Activated CD4-positive, alpha-beta T cell treated with anti-CD3 and anti-CD28 coated beads, Interleukin-2, amount 10 ng/mL, durations not matched to agents 7 days and 5 days (primary cell): Measurements from ENCODE around the gene IKBKG. TPM values are rescaled to one million over a fixed set of nuclear protein-coding genes. Genes with fewer than 3 reads are reported as not detected.
"Not testable (repeated sequence)": the region's sequence is repeated elsewhere in the genome, so short reads cannot be mapped to it uniquely, and the experiment has no call there.

Source experiments
- CTCF ChIA-PET: fragments of 350-600 bp; sonication (Branson Sonifier 250); formaldehyde crosslinking; loops from one replicate; lab custom pipeline; 2021; ENCODE audit warnings: antibody characterized with exemption; lab: Charles Lee
- POLR2A ChIA-PET: fragments of 350-600 bp; sonication (Branson Sonifier 250); formaldehyde crosslinking; loops from one replicate; lab custom pipeline; 2021; ENCODE audit warnings: antibody characterized with exemption; lab: Charles Lee
- DNase-seq: peaks from one replicate; pipeline ENCODE4 v3.0.0-alpha.2; 2020
- H3K27ac Mint-ChIP-seq: one replicate; pipeline ENCODE4 v1.8.0; 2021; ENCODE audit warnings: mild to moderate bottlenecking, moderate library complexity, mixed read lengths
- H3K27me3 Mint-ChIP-seq: one replicate; pipeline ENCODE4 v1.8.0; 2021; ENCODE audit warnings: mixed read lengths
- H3K36me3 Mint-ChIP-seq: one replicate; pipeline ENCODE4 v1.8.0; 2021; ENCODE audit warnings: low read depth, mixed read lengths
- H3K4me1 Mint-ChIP-seq: one replicate; pipeline ENCODE4 v1.8.0; 2021; ENCODE audit warnings: mixed read lengths
- H3K4me3 Mint-ChIP-seq: one replicate; pipeline ENCODE4 v1.8.0; 2021; ENCODE audit warnings: mild to moderate bottlenecking, moderate library complexity, mixed read lengths
- H3K9me3 Mint-ChIP-seq: one replicate; pipeline ENCODE4 v1.8.0; 2021; ENCODE audit warnings: mixed read lengths
- total RNA-seq, 2 experiments: library from RNA; stranded (reverse); gene quantifications; one replicate each; pipeline ENCODE4 v1.2.3, GENCODE V29; 2021

IKBKG gene
- total RNA-seq, 2 experiments from 2014 or later: 41.5 to 46.0 TPM

DNA sequence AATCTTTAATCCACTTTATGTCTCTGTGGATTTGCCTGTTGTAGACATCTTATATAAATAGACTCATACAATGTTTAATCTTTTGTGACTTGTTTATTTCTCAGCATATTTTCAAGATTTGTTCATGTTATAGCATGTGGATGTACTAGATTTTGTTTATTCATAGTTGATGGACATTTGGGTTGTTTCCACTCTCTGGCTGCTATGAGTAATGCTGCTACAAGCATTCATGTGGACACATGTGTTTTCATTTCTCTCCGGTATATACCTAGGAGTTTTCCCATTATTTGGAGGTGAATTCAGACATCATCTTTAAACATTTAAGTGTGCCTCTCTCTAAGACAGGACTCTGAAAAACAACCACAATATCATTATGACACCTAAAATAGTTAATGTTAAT, 2.3 kb downstream of the IKBKG start:
- Mint-ChIP-seq H3K27me3 (no peaks in the 10 kb centered on the region), H3K27ac (peak overlapping the region; percentile 36), H3K4me3 (peak overlapping the region; percentile 57), H3K4me1 (peaks cover 39% of the 10 kb centered on the region), H3K9me3 (no peaks in the 10 kb centered on the region), H3K36me3 (peaks cover 28% of the 10 kb centered on the region)
- POLR2A ChIA-PET: no interaction called here
- no peak for DNase-seq
- CTCF ChIA-PET: no interaction called here

DNA sequence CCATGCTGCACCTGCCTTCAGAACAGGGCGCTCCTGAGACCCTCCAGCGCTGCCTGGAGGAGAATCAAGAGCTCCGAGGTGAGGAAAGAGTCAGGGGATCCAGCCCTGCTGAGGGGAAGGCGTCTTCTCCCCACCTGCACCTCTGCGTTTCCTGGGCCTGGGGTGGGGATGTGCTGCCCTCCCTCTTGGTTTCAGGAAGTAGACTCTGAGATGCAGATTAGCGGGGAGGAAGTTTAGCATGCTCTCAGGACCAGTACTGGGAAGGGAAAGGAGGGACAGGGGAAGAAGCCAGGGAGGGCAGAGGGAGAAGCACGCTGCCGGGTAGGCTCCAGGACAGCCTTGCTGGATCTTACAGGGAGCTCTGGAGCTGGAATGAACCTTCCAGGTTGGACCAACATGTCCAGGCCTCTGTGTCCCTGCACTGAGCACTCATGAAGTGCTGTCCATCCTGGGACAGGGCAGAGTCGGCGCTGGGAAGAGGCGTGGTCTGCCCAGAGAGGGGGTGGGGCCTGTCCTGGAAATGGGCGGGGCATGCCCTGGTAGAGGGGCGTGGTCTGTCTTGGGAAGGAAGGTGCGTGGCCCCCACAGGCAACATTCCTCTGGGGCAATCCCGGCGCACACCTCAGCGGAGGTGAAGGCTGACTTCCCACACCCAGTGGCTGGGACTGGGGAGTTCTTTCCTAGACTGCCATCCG, 4.8 kb downstream of the IKBKG start:
- H3K27ac Mint-ChIP-seq: not testable (repeated sequence)

DNA sequence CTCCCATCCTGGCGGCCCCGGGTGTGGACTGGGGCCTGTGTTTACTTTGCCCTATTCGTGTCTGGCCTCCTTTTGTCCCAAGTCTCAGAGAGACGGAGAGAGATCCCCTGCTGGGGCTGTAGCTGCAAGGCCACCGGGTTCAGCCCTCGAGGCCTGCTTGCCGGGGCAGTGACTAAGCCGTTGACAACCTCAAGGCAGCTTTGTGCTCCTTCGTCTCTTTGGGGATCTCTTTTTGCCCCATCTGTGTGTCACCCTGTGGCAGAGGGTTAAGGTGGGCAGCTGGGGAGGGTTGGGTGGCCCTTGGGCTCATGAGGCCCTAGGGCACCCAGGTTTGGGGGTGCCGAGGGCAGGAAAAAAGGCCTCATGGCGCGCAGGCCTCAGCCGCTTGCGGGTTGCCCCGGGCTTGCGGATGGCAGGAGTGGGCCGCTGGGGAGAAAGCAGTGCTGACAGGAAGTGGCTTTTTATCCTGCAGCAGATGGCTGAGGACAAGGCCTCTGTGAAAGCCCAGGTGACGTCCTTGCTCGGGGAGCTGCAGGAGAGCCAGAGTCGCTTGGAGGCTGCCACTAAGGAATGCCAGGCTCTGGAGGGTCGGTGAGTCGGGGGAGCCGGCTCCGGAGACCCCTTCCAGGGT, 10.8 kb downstream of the IKBKG start:
- H3K27ac Mint-ChIP-seq, H3K4me1 Mint-ChIP-seq, CTCF ChIA-PET, H3K27me3 Mint-ChIP-seq, DNase-seq, POLR2A ChIA-PET, H3K4me3 Mint-ChIP-seq, H3K9me3 Mint-ChIP-seq: not testable (repeated sequence)
- H3K36me3 Mint-ChIP-seq: peaks cover 15% of the 10 kb centered on the region

More for the DNA sequence above, 4.8 kb downstream of the IKBKG start:
- CTCF ChIA-PET: interaction anchor here (0.6 kb wide), 1 partner anchor 78 kb away, joined by 8 read pairs; no protein-coding TSS in a partner anchor
- POLR2A ChIA-PET, H3K27me3 Mint-ChIP-seq, H3K4me3 Mint-ChIP-seq, H3K9me3 Mint-ChIP-seq, DNase-seq: not testable (repeated sequence)
- Mint-ChIP-seq H3K36me3 (peaks cover 28% of the 10 kb centered on the region), H3K4me1 (peaks cover 28% of the 10 kb centered on the region)

DNA sequence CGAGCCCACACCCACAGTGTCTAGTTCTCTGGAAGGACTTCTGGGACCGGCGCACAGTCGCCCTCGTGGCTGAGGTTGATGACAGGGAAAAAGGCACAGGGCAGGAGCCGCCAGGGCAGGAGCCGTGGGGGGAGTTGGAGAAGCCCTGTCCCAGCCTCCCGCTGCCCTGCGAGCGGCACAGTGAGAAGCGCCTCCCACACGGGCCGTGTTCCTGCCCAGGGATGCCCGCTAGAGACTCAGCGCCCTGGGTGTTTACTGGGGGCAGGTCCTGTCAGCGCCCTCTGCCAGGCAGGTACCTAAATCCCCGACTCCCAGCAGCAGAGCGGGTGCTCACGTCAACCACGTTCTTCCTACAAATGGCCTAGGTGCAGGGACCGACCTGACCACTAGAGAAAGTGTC, 11.5 kb downstream of the IKBKG start:
- H3K36me3 Mint-ChIP-seq: peaks cover 10% of the 10 kb centered on the region
- H3K4me3 Mint-ChIP-seq, H3K4me1 Mint-ChIP-seq, POLR2A ChIA-PET, H3K9me3 Mint-ChIP-seq, H3K27me3 Mint-ChIP-seq, CTCF ChIA-PET, H3K27ac Mint-ChIP-seq, DNase-seq: not testable (repeated sequence)

DNA sequence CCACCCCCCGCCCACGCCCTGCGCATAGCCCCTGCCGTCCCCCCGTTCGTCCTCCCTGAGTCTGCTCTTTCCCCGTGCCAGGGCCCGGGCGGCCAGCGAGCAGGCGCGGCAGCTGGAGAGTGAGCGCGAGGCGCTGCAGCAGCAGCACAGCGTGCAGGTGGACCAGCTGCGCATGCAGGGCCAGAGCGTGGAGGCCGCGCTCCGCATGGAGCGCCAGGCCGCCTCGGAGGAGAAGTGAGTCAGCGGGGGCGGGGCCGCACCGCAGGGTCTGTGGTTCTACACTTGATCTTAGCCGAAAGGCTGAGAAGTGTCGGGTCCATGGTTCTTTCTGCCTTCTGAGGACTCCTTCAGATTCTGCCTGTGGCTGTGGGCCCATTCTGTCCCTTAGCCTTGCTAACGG, 12.9 kb downstream of the IKBKG start:
- H3K27ac Mint-ChIP-seq, H3K36me3 Mint-ChIP-seq, H3K4me3 Mint-ChIP-seq, H3K27me3 Mint-ChIP-seq, H3K9me3 Mint-ChIP-seq, H3K4me1 Mint-ChIP-seq, POLR2A ChIA-PET, DNase-seq, CTCF ChIA-PET: not testable (repeated sequence)

DNA sequence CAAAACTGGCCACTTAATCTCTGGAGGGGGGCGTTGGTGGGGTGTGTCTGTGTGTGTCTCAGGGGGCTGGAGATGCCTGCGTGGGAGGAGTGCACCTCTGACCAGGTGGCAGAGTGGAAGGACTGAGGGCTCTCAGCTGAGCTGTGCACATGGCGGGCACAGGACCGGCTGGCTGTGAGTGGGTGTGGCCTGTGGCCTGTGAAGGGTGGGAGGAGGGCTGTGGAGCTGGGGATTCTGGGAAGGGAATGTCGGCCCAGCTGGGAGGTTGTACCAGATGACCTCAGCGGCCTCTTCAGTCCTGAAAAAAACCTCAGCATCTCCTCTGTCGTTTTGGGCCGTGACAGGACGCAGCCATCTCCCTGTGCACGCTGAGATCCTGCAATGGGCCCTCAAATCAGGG, 14.9 kb downstream of the IKBKG start:
- H3K4me3 Mint-ChIP-seq, H3K9me3 Mint-ChIP-seq, H3K4me1 Mint-ChIP-seq, H3K27ac Mint-ChIP-seq, CTCF ChIA-PET, H3K27me3 Mint-ChIP-seq, DNase-seq, H3K36me3 Mint-ChIP-seq, POLR2A ChIA-PET: not testable (repeated sequence)

DNA sequence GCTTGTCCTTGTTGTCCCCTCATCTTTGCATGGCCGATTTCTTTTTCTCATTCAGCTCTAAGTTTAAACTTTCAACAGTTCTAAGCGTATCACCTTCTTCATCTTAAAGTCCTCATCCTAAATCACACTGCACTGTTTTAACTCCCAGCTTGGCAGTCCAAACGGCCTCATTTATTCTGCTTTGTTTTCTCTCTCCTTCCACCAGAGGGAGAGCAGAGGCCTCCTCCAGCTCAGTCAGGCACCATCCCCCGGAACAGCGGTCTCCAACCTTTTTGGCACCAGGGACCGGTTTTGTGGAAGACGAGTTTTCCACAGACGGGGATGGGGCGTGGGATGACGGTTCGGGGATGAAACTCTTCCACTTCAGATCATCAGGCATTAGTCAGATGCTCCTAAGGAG, 22.9 kb downstream of the IKBKG start:
- H3K4me1 Mint-ChIP-seq, POLR2A ChIA-PET, H3K27ac Mint-ChIP-seq, H3K27me3 Mint-ChIP-seq, H3K9me3 Mint-ChIP-seq, H3K36me3 Mint-ChIP-seq, H3K4me3 Mint-ChIP-seq, DNase-seq, CTCF ChIA-PET: not testable (repeated sequence)

DNA sequence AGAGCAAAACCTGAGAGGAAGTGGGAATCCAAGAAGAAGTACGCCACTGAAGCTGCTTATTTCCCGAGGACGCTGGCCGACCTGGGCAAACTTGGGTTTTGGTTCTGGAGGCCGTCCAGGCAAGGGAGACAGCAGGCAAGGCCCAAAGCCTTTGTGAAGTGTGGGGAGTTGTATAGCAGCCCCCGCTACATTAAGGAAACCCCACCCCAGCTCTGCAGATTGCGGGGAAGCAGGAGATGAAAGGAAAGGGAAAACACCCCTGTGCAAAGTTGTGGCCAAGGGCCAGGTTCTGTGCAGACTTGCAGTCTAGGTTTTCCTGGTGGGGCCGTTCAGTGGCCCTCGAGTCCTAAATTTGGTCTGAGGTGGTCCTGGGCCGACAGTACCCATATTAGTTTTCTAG, 25.6 kb downstream of the IKBKG start:
- H3K4me3 Mint-ChIP-seq, H3K27ac Mint-ChIP-seq, H3K27me3 Mint-ChIP-seq, POLR2A ChIA-PET, H3K9me3 Mint-ChIP-seq, CTCF ChIA-PET, DNase-seq, H3K36me3 Mint-ChIP-seq, H3K4me1 Mint-ChIP-seq: not testable (repeated sequence)

DNA sequence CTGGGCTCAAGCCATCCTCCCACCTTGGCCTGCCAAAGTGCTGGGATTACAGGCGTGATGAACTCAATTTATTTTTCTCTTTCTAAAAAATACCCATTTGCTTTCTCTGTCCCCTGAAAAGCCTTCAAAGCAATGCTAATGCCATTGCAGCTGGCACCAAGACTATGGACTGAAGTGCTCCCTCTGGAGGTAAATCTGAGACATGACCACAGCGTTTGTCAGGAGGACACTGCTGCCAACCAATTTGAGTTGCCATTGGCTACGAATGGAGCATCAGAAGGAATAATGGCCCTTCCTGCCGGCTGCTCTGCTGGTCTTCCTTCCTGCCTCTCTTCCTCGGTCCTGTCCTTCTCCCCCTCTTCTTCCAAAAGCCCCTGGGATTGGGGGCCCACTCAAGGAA, 27.7 kb downstream of the IKBKG start:
- H3K4me1 Mint-ChIP-seq, H3K4me3 Mint-ChIP-seq, H3K27ac Mint-ChIP-seq, POLR2A ChIA-PET, CTCF ChIA-PET, H3K27me3 Mint-ChIP-seq, H3K9me3 Mint-ChIP-seq, H3K36me3 Mint-ChIP-seq, DNase-seq: not testable (repeated sequence)

DNA sequence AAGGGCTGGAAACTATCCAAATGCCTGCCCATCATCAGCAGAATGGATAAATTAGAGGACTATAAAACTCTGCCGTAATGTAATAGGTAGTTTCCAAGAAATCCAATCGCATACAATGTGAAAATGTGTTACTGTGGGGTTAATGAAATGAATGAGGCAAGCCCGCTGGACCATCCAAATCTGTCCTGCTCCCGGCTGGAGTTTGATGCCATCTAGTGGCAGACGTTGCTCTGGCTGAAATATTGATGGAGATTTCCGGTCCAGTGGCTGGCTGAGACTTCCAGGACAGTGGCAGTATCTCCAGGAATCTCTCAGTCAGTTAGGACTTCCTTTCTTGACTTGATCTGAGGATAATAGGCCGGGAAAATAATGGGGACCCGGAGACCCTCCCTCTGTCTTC, 35.6 kb downstream of the IKBKG start:
- H3K36me3 Mint-ChIP-seq, H3K4me3 Mint-ChIP-seq, H3K4me1 Mint-ChIP-seq, H3K27me3 Mint-ChIP-seq, DNase-seq, CTCF ChIA-PET, H3K9me3 Mint-ChIP-seq, H3K27ac Mint-ChIP-seq, POLR2A ChIA-PET: not testable (repeated sequence)

DNA sequence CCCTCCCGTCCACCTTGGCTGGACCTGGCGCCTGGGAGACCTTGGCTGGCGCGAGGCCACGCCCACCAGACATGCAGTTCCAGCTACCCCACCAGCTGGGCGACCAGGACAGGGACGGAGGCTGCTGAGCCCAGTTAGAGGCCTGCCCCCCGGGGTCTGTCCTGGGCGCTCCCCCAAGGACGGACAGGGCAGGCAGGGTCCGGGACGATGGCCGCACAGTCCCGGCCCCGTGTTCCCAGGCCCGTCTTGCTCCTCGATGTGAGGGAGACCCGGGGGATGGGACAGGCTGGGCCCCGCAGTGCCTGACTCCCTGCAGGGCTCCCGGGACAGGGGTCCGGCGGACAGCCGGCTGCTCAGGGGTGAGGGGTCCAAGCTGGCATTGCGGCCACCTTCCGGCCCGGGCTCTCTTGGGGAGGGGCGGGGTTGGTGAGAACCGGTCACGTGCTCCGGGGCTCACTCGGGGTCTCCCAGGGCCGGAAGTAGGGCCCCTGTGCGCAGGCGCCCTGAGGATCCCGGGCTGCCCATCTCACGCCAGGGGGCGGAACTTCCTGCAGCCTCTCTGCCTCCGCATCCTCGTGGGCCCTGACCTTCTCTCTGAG, 37.3 kb downstream of the IKBKG start, which contains the start of gene CTAG1A:
Gene CTAG1A (plus strand): TSS at position 549 of the 599 bp plus-strand sequence. CDS start 74 bp downstream, outside the sequence.
- H3K4me3 Mint-ChIP-seq, DNase-seq, H3K36me3 Mint-ChIP-seq, H3K9me3 Mint-ChIP-seq, CTCF ChIA-PET, H3K4me1 Mint-ChIP-seq, H3K27ac Mint-ChIP-seq, H3K27me3 Mint-ChIP-seq, POLR2A ChIA-PET: not testable (repeated sequence)

DNA sequence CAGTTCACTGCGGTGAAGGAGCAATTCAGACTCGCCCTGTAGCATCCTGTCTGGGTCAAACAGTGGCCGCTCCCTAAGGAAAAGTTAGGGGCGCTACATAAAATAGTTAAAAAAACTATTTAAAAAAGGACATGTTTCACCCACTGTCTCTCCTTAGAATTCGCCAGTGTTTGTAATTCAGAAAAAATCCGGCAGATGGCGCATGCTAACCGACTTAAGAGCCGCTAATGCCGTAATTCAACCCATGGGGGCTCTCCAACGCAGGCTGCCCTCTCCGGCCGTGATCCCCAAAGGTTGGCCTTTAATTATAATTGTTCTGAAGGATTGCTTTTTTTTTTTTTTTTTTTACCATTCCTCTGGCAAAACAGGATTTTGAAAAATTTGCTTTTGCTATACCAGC, 43.0 kb downstream of the IKBKG start:
- H3K4me3 Mint-ChIP-seq, H3K4me1 Mint-ChIP-seq, DNase-seq, H3K9me3 Mint-ChIP-seq, H3K27me3 Mint-ChIP-seq, CTCF ChIA-PET, H3K27ac Mint-ChIP-seq, H3K36me3 Mint-ChIP-seq, POLR2A ChIA-PET: not testable (repeated sequence)

DNA sequence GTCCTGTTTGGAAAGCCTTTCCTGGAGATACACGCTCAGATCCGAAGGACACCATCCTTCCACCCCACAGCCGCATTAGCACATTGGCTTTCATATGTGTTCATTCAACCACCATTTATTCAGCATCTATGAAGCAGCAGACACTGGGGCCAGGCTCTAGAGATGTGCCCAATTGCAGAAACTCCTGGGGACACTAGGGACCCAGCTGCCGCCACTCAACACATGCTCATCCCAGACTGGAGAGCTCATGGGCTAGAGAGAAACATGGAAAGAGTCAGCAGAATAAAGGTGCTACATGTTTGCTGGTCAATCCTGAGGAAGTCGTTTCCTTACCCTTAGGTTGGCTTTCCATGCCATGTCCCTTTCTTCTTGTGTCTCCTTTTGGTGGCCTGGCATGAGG, 45.1 kb downstream of the IKBKG start:
- CTCF ChIA-PET: interaction anchor here (1.2 kb wide), 1 partner anchor 10 kb away, joined by 3 read pairs; no protein-coding TSS in a partner anchor
- Mint-ChIP-seq H3K27me3 (peaks cover 5% of the 10 kb centered on the region), H3K9me3 (no peaks in the 10 kb centered on the region), H3K36me3 (no peaks in the 10 kb centered on the region), H3K27ac (no peak overlapping the region), H3K4me1 (peaks cover 10% of the 10 kb centered on the region), H3K4me3 (no peak overlapping the region)
- POLR2A ChIA-PET: no interaction called here
- DNase-seq: no peak
